Lower lobe of right lung (tissue), 2 donors: ENCODE results near the gene IFNGR1. TPM values are rescaled to one million over a fixed set of nuclear protein-coding genes. Genes with fewer than 3 reads are reported as not detected.
"Not testable (repeated sequence)": the region's sequence is repeated elsewhere in the genome, so short reads cannot be mapped to it uniquely, and the experiment has no call there.

ENCODE experiments used
- ATAC-seq, 2 donors: fragments of 200-7000 bp; cut with Tn5 transposase; one replicate each; pipeline ENCODE4 v1.9.1; 2020 to 2022; ENCODE audit warnings: mild to moderate bottlenecking in 2 of 2, moderate library complexity in 2 of 2
- DNase-seq: peaks from one replicate; pipeline ENCODE4 v3.0.0-alpha.2; 2020
- H3K27ac ChIP-seq: fragments of 200-600 bp; one replicate; pipeline ENCODE4 v1.8.0; 2022
- H3K27me3 ChIP-seq: fragments of 200-600 bp; one replicate; pipeline ENCODE4 v1.8.0; 2022; ENCODE audit warnings: low read depth
- H3K36me3 ChIP-seq: fragments of 200-600 bp; one replicate; pipeline ENCODE4 v1.8.0; 2022; ENCODE audit warnings: mild to moderate bottlenecking
- H3K4me1 ChIP-seq: fragments of 200-600 bp; one replicate; pipeline ENCODE4 v1.8.0; 2022
- H3K4me3 ChIP-seq: fragments of 200-600 bp; one replicate; pipeline ENCODE4 v1.8.0; 2022; ENCODE audit warnings: mild to moderate bottlenecking
- H3K9me3 ChIP-seq: fragments of 200-600 bp; one replicate; pipeline ENCODE4 v1.8.0; 2022
- CTCF ChIP-seq: fragments of 200-600 bp; IDR thresholded peaks from one replicate; pipeline ENCODE4 v1.8.0; 2022; ENCODE audit warnings: antibody characterized with exemption, mild to moderate bottlenecking
- intact Hi-C: fragments of 100-400 bp; cut with DNase I; formaldehyde crosslinking; loops from one replicate; pipeline ENCODE4 v1.11.0; 2022
- total RNA-seq: library from RNA; stranded (reverse); fragmentation: NEBNext Ultra II Directional; extraction: Animal tissue kit (Norgen Biotek cat#: 25700); gene quantifications from one replicate; pipeline ENCODE4 v1.2.1, GENCODE V29; 2021
- donor health status: DM: no; HTN: yes; CAD: no; lungs with severe emphysema.

The IFNGR1 gene
- total RNA-seq, 1 donor from 2014 or later: 208 TPM

GRCh38 chr6:137210903-137211302, 8.3 kb downstream of the IFNGR1 start:
- peak; percentile 49 to 71 for ATAC-seq
- no peaks in the 10 kb centered on the region for H3K27me3 ChIP-seq

GRCh38 chr6:137208279-137208678, 10.9 kb downstream of the IFNGR1 start:
- Histone ChIP-seq H3K9me3 (no peaks in the 10 kb centered on the region), H3K4me3 (no peak overlapping the region), H3K27ac (no peak overlapping the region), H3K36me3 (peaks cover 43% of the 10 kb centered on the region), H3K27me3 (no peaks in the 10 kb centered on the region), H3K4me1 (peaks cover 73% of the 10 kb centered on the region)
- intact Hi-C loops: no loop called here
- no peak for ATAC-seq
- TF ChIP-seq CTCF: no peak
- no peak for DNase-seq

More at GRCh38 chr6:137210903-137211302, 8.3 kb downstream of the IFNGR1 start:
- peaks cover 94% of the 10 kb centered on the region for H3K4me1 ChIP-seq
- intact Hi-C loops: no loop called here
- no peaks in the 10 kb centered on the region for H3K9me3 ChIP-seq
- TF ChIP-seq CTCF: no peak
- no peak for DNase-seq
- peak overlapping the region; percentile 0 for H3K4me3 ChIP-seq
- peak overlapping the region; percentile 6 for H3K27ac ChIP-seq
- H3K36me3 ChIP-seq: peaks cover 20% of the 10 kb centered on the region

GRCh38 chr6:137207457-137207856, 11.7 kb downstream of the IFNGR1 start:
- H3K4me1 ChIP-seq: peaks cover 65% of the 10 kb centered on the region
- intact Hi-C loops, H3K9me3 ChIP-seq, H3K27ac ChIP-seq, ATAC-seq, H3K27me3 ChIP-seq, H3K4me3 ChIP-seq, DNase-seq: not testable (repeated sequence)
- peaks cover 51% of the 10 kb centered on the region for H3K36me3 ChIP-seq

GRCh38 chr6:137206577-137206976, 12.6 kb downstream of the IFNGR1 start:
- H3K27me3 ChIP-seq: no peaks in the 10 kb centered on the region
- H3K4me3 ChIP-seq: no peak overlapping the region
- no peak for DNase-seq
- no peak for TF ChIP-seq CTCF
- no peak overlapping the region for H3K27ac ChIP-seq
- peak in 1 of 2 donors; percentile 41 for ATAC-seq
- peaks cover 59% of the 10 kb centered on the region for H3K36me3 ChIP-seq
- no peaks in the 10 kb centered on the region for H3K9me3 ChIP-seq
- intact Hi-C loops: no loop called here
- peaks cover 56% of the 10 kb centered on the region for H3K4me1 ChIP-seq

GRCh38 chr6:137203256-137203655, 15.9 kb downstream of the IFNGR1 start:
- Histone ChIP-seq H3K27ac (no peak overlapping the region), H3K36me3 (peaks cover 79% of the 10 kb centered on the region), H3K27me3 (no peaks in the 10 kb centered on the region), H3K9me3 (no peaks in the 10 kb centered on the region), H3K4me1 (peaks cover 34% of the 10 kb centered on the region), H3K4me3 (no peak overlapping the region)
- DNase-seq: no peak
- no peak for ATAC-seq
- intact Hi-C loops: no loop called here
- TF ChIP-seq CTCF: no peak

- intact Hi-C loops: no loop called here
- H3K36me3 ChIP-seq: peaks cover 87% of the 10 kb centered on the region
- no peaks in the 10 kb centered on the region for H3K9me3 ChIP-seq
- H3K27ac ChIP-seq: no peak overlapping the region
- no peak for ATAC-seq
- H3K4me3 ChIP-seq: no peak overlapping the region
- DNase-seq: no peak
- peaks cover 24% of the 10 kb centered on the region for H3K4me1 ChIP-seq
- H3K27me3 ChIP-seq: no peaks in the 10 kb centered on the region
- peak; percentile 36 for TF ChIP-seq CTCF
These were observed 17.1 kb downstream of the IFNGR1 start for GRCh38 chr6:137202078-137202477.
